HEK293 (cell line): Measurements from ENCODE around the gene UCP3.

Experiments used
- CTCF ChIP-seq: fragments of 450-650 bp; formaldehyde crosslinking; IDR thresholded peaks from 2 replicates; pipeline ENCODE4 v1.5.1; 2016; ENCODE audit warnings: missing biosample characterization, missing genetic modification characterization
- ELK4 ChIP-seq: IDR thresholded peaks from 2 replicates; pipeline ENCODE4 v1.6.1; 2011; ENCODE audit warnings: mild to moderate bottlenecking, low read depth, low read length, borderline replicate concordance
- SP3 ChIP-seq: fragments of 450-650 bp; formaldehyde crosslinking; IDR thresholded peaks from 2 replicates; pipeline ENCODE4 v1.5.1; 2016; ENCODE audit warnings: missing biosample characterization, missing genetic modification characterization
- ZIC2 ChIP-seq: fragments of 450-650 bp; formaldehyde crosslinking; IDR thresholded peaks from 2 replicates; pipeline ENCODE4 v1.5.1; 2016; ENCODE audit warnings: missing biosample characterization, missing genetic modification characterization
- ZNF184 ChIP-seq: fragments of 450-650 bp; IDR thresholded peaks from 2 replicates; pipeline ENCODE4 v1.5.1; 2018; ENCODE audit warnings: missing biosample characterization, mild to moderate bottlenecking, missing genetic modification characterization
- ZNF223 ChIP-seq: fragments of 450-650 bp; formaldehyde crosslinking; IDR thresholded peaks from 2 replicates; pipeline ENCODE4 v1.5.1; 2016; ENCODE audit warnings: missing biosample characterization, missing genetic modification characterization
- ZNF529 ChIP-seq: fragments of 450-650 bp; formaldehyde crosslinking; IDR thresholded peaks from 2 replicates; pipeline ENCODE4 v1.5.1; 2017; ENCODE audit warnings: missing genetic modification characterization, missing biosample characterization; ENCODE audit not compliant: insufficient replicate concordance
- ZNF561 ChIP-seq: fragments of 450-650 bp; IDR thresholded peaks from 2 replicates; pipeline ENCODE4 v1.5.1; 2018; ENCODE audit warnings: missing biosample characterization, missing genetic modification characterization, borderline replicate concordance

GRCh38 chr11:74011360-74012073 lies 2.6 kb upstream of the UCP3 start:
- no peak for TF ChIP-seq ZNF529 (tag by site-specific recombination)
- TF ChIP-seq CTCF = no peak
- TF ChIP-seq ZNF223 = no peak
- no peak for TF ChIP-seq ZNF184
- no peak for TF ChIP-seq ZNF561 (tag by site-specific recombination)
- TF ChIP-seq ELK4 = no peak
- TF ChIP-seq SP3 (tag by site-specific recombination) = no peak
- no peak for TF ChIP-seq ZIC2 (tag by site-specific recombination)
